Measurements from ENCODE around the gene RAD50. TPM values are rescaled to one million over a fixed set of nuclear protein-coding genes. Genes with fewer than 3 reads are reported as not detected.

RAD50 gene
- polyA plus RNA-seq, 1 donor (not counting 4 experiments of a cell fraction or from before 2014, with no cell fraction given) = 26.3 TPM

DNA sequence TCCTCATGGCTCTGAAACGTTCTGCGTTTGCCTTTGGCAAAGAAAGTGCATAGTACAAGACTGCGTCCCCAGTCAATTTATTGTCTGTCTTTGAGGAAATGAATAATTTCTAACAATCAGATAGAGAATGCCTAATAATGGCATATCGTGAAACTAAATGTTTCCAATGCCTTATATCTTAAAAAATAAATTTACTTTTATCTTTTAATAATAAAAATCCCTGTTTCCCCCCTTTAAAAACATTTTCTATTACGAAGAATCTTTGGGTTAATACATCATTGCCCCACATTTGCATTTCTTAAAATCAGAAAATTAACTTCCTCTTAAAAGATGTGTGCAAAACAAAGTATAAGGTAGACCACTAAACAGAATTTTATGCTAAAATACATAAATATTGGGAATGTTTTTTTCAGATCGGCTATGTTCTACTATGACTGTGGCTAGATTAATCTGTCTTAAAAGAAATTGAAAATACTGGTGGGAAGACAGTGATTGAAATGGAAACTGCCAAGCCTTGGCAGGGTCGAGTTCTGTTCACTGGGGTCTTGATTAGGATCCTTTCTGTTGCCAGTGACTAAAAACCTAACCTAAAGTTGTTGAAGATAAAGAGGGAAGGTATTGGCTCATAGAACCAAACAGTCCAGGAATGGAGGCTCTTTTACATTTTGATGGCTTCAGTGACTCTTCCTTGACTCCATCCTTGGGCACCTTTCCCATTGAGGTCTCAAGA lies 13.1 kb upstream of the RAD50 start, which contains the start of gene IL5:
TSS of gene IL5 (minus strand) at position 51 of the 730 bp plus-strand sequence. CDS start at position 7, 44 bp downstream.
- H3K36me3 ChIP-seq (ENCODE audit: control insufficient read depth in 2 of 2, extremely low read depth in 1 of 2, insufficient read depth in 2 of 2, low read length in 2 of 2) = no peaks in the 10 kb centered on the region
- no peak within 1 kb of the TSS for H3K27ac ChIP-seq (ENCODE audit: control insufficient read depth, insufficient read depth, low read length)
- no peaks in the 10 kb centered on the region for H3K79me2 ChIP-seq (ENCODE audit: control insufficient read depth, insufficient read depth, low read length)
- H3K9me3 ChIP-seq (ENCODE audit: control insufficient read depth, low read depth, low read length) = no peaks in the 10 kb centered on the region
- no peak for TF ChIP-seq EZH2 (IDR thresholded peaks at IDR 0.05; ENCODE audit: low read length)
- TF ChIP-seq, protein P1, sequence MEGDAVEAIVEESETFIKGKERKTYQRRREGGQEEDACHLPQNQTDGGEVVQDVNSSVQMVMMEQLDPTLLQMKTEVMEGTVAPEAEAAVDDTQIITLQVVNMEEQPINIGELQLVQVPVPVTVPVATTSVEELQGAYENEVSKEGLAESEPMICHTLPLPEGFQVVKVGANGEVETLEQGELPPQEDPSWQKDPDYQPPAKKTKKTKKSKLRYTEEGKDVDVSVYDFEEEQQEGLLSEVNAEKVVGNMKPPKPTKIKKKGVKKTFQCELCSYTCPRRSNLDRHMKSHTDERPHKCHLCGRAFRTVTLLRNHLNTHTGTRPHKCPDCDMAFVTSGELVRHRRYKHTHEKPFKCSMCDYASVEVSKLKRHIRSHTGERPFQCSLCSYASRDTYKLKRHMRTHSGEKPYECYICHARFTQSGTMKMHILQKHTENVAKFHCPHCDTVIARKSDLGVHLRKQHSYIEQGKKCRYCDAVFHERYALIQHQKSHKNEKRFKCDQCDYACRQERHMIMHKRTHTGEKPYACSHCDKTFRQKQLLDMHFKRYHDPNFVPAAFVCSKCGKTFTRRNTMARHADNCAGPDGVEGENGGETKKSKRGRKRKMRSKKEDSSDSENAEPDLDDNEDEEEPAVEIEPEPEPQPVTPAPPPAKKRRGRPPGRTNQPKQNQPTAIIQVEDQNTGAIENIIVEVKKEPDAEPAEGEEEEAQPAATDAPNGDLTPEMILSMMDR (optimal IDR thresholded peaks at IDR 0.05 in 1 of 3, IDR thresholded peaks at IDR 0.05 in 1 of 3, conservative IDR thresholded peaks at IDR 0.05 in 1 of 3; ENCODE audit: extremely low read depth in 1 of 3, insufficient read depth in 2 of 3, low read length in 3 of 3) = no peak
- H3K4me2 ChIP-seq (ENCODE audit: control insufficient read depth, extremely low read depth, insufficient read depth, low read depth, low read length) = no peak within 1 kb of the TSS
- no peak within 1 kb of the TSS for H2AFZ ChIP-seq (ENCODE audit: control insufficient read depth, low read length)
- DNase-seq (ENCODE audit: low read depth, low spot score) (no peak), FAIRE-seq (no peak)
- H3K9me1 ChIP-seq (ENCODE audit: control insufficient read depth, extremely low read depth, insufficient read depth, low read length) = no peaks in the 10 kb centered on the region
- no peaks in the 10 kb centered on the region for H4K20me1 ChIP-seq (ENCODE audit: control insufficient read depth, extremely low read depth, insufficient read depth, low read length)
- no peak within 1 kb of the TSS for H3K9ac ChIP-seq (ENCODE audit: control insufficient read depth, extremely low read depth, insufficient read depth, low read length)
- dilution Hi-C loops (cut with MboI; ENCODE audit: extremely low pct_ligation_motif_present, low sequenced_read_pairs) = no loop called here
- no peaks in the 10 kb centered on the region for H3K4me1 ChIP-seq (ENCODE audit: control insufficient read depth, extremely low read depth, insufficient read depth, low read length)
- H3K4me3 ChIP-seq (ENCODE audit: control insufficient read depth in 2 of 3, extremely low read depth in 1 of 3, insufficient read depth in 2 of 3, low read depth in 1 of 3, low read length in 3 of 3) = no peak within 1 kb of the TSS
- peaks cover 9% of the 10 kb centered on the region for H3K27me3 ChIP-seq (ENCODE audit: control insufficient read depth, extremely low read depth, insufficient read depth, low read length)

DNA sequence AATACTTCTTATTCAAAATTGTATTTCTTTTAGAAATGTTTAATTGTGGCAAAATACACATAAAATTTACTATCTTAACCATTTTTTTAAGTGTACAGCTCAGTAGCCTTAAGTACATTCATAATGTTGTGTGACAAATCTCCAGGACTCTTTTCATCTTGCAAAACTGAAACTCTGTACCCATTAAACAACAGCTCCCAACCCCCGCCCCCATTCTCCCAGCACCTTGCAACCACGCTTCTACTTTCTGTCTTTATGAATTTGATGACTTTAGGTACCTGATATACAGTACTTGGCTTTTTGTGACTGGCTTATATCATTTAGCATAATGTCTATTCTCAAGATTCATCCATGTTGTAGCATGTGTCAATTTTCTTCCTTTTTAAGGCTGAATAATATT lies 10.7 kb upstream of the RAD50 start:
- Histone ChIP-seq H3K9me1 (ENCODE audit: control insufficient read depth, extremely low read depth, insufficient read depth, low read length) (no peaks in the 10 kb centered on the region), H3K9ac (ENCODE audit: control insufficient read depth, extremely low read depth, insufficient read depth, low read length) (no peak overlapping the region), H3K9me3 (ENCODE audit: control insufficient read depth, low read depth, low read length) (no peaks in the 10 kb centered on the region), H3K27ac (ENCODE audit: control insufficient read depth, insufficient read depth, low read length) (no peak overlapping the region), H3K4me1 (ENCODE audit: control insufficient read depth, extremely low read depth, insufficient read depth, low read length) (no peaks in the 10 kb centered on the region), H3K36me3 (ENCODE audit: control insufficient read depth in 2 of 2, extremely low read depth in 1 of 2, insufficient read depth in 2 of 2, low read length in 2 of 2) (no peaks in the 10 kb centered on the region), H3K4me2 (ENCODE audit: control insufficient read depth, extremely low read depth, insufficient read depth, low read depth, low read length) (no peak overlapping the region), H2AFZ (ENCODE audit: control insufficient read depth, low read length) (no peak overlapping the region), H3K4me3 (ENCODE audit: control insufficient read depth in 2 of 3, extremely low read depth in 1 of 3, insufficient read depth in 2 of 3, low read depth in 1 of 3, low read length in 3 of 3) (no peak overlapping the region), H3K27me3 (ENCODE audit: control insufficient read depth, extremely low read depth, insufficient read depth, low read length) (peaks cover 6% of the 10 kb centered on the region), H3K79me2 (ENCODE audit: control insufficient read depth, insufficient read depth, low read length) (no peaks in the 10 kb centered on the region), H4K20me1 (ENCODE audit: control insufficient read depth, extremely low read depth, insufficient read depth, low read length) (no peaks in the 10 kb centered on the region)
- TF ChIP-seq, protein P1 (optimal IDR thresholded peaks at IDR 0.05 in 1 of 3, IDR thresholded peaks at IDR 0.05 in 1 of 3, conservative IDR thresholded peaks at IDR 0.05 in 1 of 3; ENCODE audit: extremely low read depth in 1 of 3, insufficient read depth in 2 of 3, low read length in 3 of 3) = no peak
- no peak for TF ChIP-seq EZH2 (IDR thresholded peaks at IDR 0.05; ENCODE audit: low read length)
- FAIRE-seq (no peak), DNase-seq (ENCODE audit: low read depth, low spot score) (no peak)
- dilution Hi-C loops (cut with MboI; ENCODE audit: extremely low pct_ligation_motif_present, low sequenced_read_pairs) = no loop called here

Measured in keratinocyte (primary cell).